ENCODE results near the gene SARDH.

The SARDH gene

GRCh38 chr9:133737774-133738639, at the start of gene SARDH:
SARDH (minus strand) TSS chr9:133738352; CDS start chr9:133734173, 4,179 bp downstream.
- no peak for DNase-seq (ENCODE audit: low read depth)

DNA sequence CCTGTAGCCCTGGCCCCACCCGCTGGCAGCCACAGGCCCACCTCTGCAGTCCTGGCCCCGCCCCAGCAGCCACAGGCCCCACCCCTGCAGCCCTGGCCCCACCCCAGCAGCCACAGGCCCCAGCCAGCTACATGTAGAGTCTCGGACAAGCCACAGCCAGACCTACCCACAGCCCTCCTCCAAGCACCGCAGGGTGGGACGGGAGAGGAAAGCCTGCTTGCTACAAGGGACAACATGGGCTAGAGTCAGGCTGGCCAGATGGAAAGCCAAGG, 49.5 kb upstream of the SARDH start:
- no peak for DNase-seq (ENCODE audit: low read depth)

DNA sequence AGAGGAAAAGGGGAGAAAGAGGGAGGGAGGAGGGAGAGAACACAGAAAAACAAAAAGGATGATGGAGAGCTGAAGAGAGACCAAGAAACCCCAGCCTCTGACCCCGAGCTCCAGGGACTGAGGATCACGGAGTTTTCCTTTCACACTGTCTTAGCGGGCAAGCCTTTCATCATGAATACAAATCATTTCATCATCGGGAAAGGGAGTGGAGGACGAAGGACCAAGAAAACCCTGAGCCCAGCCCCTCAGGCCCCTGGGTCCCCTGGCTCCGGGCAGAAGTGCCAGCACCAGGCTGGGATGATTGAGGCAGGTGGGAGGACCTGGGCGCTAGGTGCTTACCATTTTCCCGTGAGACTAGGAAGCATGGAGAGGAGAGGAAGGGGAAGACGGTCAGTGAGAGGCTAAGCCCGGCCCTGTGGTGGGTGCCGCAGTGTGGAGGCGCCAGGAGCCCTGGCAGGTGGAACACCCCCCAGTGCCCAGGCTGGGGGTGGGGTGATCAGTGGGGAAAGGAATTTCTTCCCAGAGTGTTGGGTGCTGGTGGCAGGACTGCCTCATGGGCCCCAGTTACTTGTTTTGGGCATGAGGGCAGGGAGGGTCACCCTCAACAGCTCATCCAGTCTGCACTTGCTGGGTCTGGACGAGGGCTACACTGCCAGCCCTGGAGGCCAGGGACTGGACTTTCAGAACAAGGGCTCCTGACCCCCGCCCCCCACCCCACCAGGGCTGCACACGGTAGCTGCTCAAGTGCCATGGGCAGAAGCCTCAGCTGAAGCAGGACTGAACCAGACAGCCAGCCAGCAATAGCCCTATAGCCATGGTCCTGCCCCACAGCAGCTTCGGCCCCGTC, 49.0 kb upstream of the SARDH start:
- no peak for DNase-seq (ENCODE audit: low read depth)

- no peak for DNase-seq (ENCODE audit: low read depth)
These were observed 48.2 kb upstream of the SARDH start for GRCh38 chr9:133786371-133786753.

DNA sequence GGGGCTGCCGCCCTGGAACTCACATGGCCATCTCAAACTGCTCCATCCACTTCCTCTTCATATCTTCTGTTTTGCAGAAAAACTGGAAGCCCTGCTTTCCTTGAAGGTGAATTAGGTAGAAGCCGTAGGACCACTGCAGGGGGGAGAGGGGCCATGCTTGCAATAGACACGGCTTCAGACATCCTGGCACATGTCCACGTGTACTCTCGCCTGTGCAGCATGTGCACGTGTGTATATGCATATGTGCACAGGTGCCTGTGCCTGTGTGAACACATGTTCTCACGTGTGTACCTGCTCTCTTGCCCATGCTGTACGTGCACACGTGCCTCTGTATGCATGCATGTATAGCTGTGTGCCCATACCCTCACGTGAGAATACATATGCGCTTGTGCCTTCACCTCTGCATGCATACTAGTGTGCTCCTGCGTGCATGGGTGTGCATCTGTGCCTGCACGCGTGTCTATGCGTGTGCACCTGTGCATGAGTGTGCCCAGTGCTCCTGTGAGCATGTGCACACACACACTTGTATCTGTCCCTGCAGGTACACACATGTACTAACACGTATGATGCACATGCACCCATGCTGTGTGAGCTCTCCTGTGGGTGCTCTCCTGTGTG, 47.7 kb upstream of the SARDH start:
- DNase-seq (ENCODE audit: low read depth), result no peak

- DNase-seq (ENCODE audit: low read depth), result no peak
These were observed 46.8 kb upstream of the SARDH start for GRCh38 chr9:133784731-133785561.

- no peak for DNase-seq (ENCODE audit: low read depth)
These were observed 45.2 kb upstream of the SARDH start for GRCh38 chr9:133783331-133783731.

- DNase-seq (ENCODE audit: low read depth), result peak; percentile 33
These were observed 44.3 kb upstream of the SARDH start for GRCh38 chr9:133782157-133783130.

GRCh38 chr9:133781828-133782135, 43.6 kb upstream of the SARDH start:
- no peak for DNase-seq (ENCODE audit: low read depth)

DNA sequence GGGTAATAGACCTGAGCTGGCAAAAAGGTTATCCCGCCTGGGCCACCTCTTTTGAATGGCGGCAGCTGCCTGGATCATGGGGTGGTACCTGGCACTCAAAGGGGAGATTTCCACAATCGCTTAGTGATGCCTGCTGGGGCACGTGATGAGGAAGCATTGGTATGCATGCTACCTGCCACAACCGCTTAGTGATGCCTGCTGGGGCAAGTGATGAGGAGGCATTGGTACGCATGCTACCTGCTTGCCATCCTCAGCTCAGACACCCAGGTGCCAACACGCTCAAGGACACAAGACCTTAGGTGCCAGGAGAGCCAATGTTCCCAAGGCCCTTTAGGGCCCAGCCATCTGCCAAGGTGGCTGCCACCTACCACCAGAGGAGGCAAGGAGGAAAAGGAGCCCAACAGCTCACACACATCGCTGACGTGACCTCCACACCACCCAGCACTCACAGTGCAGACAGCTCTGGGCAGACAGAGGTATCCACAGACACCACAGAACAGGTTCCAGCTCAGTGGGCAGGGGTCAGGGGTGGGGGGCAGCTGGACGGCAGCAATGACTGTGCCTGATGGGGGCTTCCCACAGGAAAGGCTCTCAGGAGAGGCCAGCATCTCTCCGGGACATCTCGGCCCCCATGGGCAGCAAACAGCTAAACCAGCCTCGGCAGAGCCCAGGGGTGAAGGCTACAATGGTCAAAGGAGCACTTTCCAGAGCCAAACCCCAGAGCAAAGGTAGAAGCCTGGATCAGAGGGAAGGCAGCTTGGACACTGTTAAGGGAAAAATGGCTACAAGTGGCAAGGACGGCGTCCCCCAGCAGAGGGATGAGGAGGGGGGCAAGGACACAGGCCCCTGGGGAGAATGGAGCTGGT, 43.0 kb upstream of the SARDH start:
- no peak for DNase-seq (ENCODE audit: low read depth)

DNA sequence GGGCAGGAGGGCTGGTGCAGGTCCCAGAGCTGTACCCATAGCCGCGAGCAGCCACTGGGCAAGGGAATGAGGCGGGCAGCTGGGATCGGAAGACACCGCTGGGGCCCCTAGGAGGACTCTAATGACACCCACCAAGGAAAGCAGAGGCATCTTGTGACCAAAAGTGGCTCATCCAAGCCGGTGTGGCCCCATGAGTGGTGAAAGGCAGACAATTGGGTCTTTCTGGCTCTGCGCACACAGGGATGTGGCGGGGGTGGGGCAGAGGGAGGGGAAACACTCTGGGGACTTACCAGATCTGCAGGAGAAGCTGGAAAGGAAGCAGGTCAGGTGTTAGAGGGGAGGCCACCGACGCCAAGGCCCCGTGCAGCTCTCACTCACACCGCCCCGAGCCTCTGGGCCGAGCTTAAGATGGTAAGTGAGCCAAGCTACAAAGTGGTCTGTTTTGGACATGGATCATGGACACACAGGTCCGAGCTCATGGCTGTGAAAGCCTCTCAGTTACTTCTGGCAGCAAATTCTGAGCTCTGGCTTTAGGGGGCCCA, 42.3 kb upstream of the SARDH start:
- DNase-seq (ENCODE audit: low read depth), result no peak

DNA sequence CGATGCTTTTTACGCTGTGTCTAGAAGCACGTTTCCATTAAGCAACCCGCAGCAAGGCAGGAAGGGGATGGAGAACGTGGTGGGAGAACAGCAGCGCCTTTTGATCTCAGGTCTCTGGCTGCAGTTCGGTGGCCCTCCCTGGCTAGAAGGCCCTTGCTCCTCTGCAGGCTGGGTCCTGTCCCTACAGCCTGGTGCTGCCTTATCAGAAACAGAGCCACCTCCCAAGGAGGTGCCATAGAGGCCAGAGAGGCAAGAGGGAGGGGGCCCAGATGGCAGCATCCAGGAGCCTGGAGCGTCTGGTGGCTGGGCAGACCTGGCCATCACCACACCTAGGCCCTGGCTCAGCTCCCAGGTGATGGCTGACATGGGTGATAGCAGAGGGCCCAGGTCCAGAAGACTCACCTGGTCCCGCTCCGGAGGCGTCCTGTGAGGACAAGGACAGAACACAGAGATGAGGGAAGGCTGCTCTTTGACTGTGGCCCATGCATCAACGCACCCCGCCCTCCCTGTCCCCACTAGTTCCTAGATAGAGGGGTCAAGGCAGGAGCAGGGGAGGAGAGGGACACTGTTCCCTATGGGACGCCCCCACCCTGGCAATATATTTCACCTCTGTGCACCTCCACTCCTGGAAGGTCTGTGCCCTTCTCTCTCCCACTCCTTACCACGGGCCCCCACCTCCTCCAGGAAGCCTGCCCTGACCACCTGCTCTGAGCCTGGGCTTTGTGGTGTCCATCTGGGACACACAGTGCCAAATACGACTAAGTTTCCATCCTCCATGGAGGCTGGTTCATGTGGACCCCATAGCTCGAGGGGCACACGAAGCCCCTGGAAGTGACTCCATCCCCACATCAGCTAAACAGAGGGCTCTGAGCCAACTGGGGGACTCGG, 41.6 kb upstream of the SARDH start:
- no peak for DNase-seq (ENCODE audit: low read depth)

GRCh38 chr9:133779081-133779480, 40.9 kb upstream of the SARDH start:
- no peak for DNase-seq (ENCODE audit: low read depth)

DNA sequence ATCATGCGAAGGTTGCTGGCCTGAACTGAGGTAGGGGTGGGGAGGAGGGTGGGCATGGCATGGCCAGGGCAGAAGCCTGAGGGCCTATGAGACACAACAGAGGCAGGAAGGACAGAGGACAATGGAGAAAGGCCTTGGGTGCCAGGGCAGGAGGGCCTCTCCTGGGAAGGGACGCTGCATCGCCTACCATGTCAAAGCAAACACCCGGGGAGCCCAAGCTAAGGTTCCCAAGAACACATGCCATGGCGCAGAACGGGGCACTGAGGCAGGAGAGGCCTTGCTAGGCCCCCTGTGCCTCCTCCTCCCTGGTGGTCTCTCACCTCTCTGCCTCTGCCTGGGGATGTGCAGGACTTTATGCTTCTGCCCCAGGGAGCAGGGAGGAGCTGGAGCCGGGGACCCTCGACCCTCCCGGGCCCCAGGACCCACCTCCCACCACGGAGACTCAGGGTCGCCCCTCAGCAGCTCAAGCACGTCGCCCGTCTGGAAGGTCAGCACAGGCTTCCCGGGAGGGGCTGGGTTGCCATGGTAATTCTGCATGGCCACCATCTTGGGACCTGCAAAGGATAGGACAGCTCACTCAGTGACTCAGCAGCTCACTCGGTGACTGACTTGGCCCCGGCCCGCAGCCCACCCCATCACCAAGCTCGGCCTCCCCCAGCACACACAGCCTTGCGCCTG, 40.3 kb upstream of the SARDH start:
- no peak for DNase-seq (ENCODE audit: low read depth)

- no peak for DNase-seq (ENCODE audit: low read depth)
These were observed 39.7 kb upstream of the SARDH start for GRCh38 chr9:133777871-133778270.

- no peak for DNase-seq (ENCODE audit: low read depth)
These were observed 39.1 kb upstream of the SARDH start for GRCh38 chr9:133777068-133777791.
